Gastrocnemius medialis (tissue), 4 donors: ENCODE results near the gene RUNDC3A.

Experiments
- CTCF ChIP-seq, 5 experiments: fragments of 450-650 bp in 3 of 5; fragments of 200-600 bp in 2 of 5; sonication (generic) in 2 of 5; IDR thresholded peaks in 4 of 5; conservative IDR thresholded peaks in 1 of 5; 1 replicate in 4 of 5; 2 replicates in 1 of 5; pipeline ENCODE4 v1.5.1; 2016 to 2019; ENCODE audit warnings: antibody characterized with exemption in 5 of 5, mild to moderate bottlenecking in 3 of 5, moderate library complexity in 3 of 5
- POLR2A ChIP-seq, 2 donors: fragments of 450-650 bp; IDR thresholded peaks; one replicate each; pipeline ENCODE4 v1.6.1; 2017; ENCODE audit warnings: antibody characterized with exemption in 2 of 2, mild to moderate bottlenecking in 2 of 2, moderate library complexity in 2 of 2

GRCh38 chr17:44308865-44309264 lies 464 bp downstream of the RUNDC3A start:
- TF ChIP-seq CTCF (IDR thresholded peaks at IDR 0.05 in 4 of 5, conservative IDR thresholded peaks at IDR 0.05 in 1 of 5) = no peak
- TF ChIP-seq POLR2A (IDR thresholded peaks at IDR 0.05) = no peak
